Astrocyte of the spinal cord (primary cell): ENCODE results near the gene ANKRD23.
A peak's percentile ranks its signal among the peaks of the same experiment; 100 is the strongest.
"Not testable (repeated sequence)": the region's sequence is repeated elsewhere in the genome, so short reads cannot be mapped to it uniquely, and the experiment has no call there.

Source experiments
- DNase-seq: peaks from one replicate; pipeline ENCODE4 v3.0.0; 2011; ENCODE audit warnings: low read depth, low spot score
- H3K4me3 ChIP-seq: 2 replicates; pipeline ENCODE4 v1.5.1; 2011; ENCODE audit warnings: low read depth, mild to moderate bottlenecking, low read length, moderate library complexity
- in situ Hi-C: cut with HindIII; loops from 2 replicates; pipeline ENCODE4 v1.10.0; 2017; ENCODE audit warnings: low sequenced_read_pairs
- TF ChIP-seq, protein P1 (sequence below): IDR thresholded peaks from 2 replicates; pipeline ENCODE4 v1.5.1; 2012; ENCODE audit warnings: low read depth, mild to moderate bottlenecking, low read length, inconsistent platforms

ANKRD23 gene

GRCh38 chr2:96866986-96867755 lies 23.4 kb upstream of the ANKRD23 start:
- DNase-seq = no peak
- in situ Hi-C loops = no loop called here
- H3K4me3 ChIP-seq = peak overlapping the region; percentile 73
- TF ChIP-seq, protein P1, sequence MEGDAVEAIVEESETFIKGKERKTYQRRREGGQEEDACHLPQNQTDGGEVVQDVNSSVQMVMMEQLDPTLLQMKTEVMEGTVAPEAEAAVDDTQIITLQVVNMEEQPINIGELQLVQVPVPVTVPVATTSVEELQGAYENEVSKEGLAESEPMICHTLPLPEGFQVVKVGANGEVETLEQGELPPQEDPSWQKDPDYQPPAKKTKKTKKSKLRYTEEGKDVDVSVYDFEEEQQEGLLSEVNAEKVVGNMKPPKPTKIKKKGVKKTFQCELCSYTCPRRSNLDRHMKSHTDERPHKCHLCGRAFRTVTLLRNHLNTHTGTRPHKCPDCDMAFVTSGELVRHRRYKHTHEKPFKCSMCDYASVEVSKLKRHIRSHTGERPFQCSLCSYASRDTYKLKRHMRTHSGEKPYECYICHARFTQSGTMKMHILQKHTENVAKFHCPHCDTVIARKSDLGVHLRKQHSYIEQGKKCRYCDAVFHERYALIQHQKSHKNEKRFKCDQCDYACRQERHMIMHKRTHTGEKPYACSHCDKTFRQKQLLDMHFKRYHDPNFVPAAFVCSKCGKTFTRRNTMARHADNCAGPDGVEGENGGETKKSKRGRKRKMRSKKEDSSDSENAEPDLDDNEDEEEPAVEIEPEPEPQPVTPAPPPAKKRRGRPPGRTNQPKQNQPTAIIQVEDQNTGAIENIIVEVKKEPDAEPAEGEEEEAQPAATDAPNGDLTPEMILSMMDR = no peak

DNA sequence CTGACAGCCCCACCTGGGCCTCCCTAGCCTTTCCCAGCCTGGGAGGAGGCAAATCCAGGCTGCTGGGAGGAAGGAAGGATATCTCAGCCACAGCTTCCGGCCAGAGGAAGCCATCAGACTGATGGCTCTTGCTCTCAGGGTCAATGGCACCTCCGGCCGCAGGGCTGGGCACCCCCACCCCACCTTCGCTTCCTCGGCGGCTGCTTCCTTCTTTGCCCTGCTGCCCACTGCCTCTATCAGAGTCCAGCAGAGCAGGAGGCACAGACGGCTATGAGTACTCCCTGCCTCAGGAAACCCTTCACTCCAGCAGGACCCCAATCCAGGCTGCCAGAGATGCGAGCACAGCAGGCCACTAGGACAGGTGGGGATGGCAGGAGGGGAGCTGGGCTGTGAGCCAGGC lies 22.8 kb upstream of the ANKRD23 start:
- TF ChIP-seq, protein P1 = no peak
- no peak overlapping the region for H3K4me3 ChIP-seq

DNA sequence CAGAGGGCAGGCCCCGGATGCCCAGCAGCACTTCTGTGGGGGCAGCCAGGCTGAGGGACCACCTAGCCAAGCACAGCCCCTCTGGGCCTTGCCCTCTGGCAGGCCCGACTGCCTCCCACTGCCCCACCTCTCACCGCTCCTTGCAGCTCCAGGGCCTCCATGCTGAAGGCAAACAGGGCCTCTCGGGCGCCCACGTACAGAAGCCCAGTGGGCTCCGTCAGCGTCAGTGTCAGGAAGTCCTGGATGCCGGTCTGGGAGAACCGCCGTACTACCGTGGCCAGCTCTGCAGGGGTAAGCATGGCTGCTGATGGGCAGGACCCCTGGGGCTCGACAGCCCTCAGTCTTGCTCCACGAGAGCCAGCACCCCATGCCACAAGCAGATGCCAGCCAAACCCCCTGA lies 22.3 kb upstream of the ANKRD23 start:
- no peak for DNase-seq
- in situ Hi-C loops = no loop called here
- no peak overlapping the region for H3K4me3 ChIP-seq
- TF ChIP-seq, protein P1 = no peak

More for the DNA sequence above, 22.8 kb upstream of the ANKRD23 start:
- DNase-seq = no peak
- in situ Hi-C loops = no loop called here

DNA sequence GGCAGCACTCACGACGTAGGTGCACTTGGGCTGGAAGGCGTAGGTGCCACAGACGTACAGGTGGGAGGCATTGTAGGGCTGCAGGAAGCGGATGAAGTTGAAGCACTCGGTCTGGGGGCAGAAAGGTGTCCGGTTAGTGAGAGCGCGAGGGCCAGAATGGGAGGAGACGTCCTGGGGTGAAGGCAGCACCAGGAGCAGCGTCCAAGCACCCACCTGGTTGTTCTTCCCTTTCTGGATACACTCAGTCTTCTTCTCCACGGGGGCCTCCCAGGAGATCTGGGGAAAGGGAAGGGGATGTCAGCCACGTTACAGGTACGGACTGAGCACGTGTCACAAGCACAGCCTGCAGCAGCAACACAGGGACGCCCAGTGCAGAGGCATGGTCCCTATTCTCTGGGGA lies 21.8 kb upstream of the ANKRD23 start:
- no peak for DNase-seq
- TF ChIP-seq, protein P1 = no peak
- no peak overlapping the region for H3K4me3 ChIP-seq
- in situ Hi-C loops = no loop called here

GRCh38 chr2:96864343-96865091 lies 20.7 kb upstream of the ANKRD23 start:
- no peak overlapping the region for H3K4me3 ChIP-seq
- no peak for DNase-seq
- TF ChIP-seq, protein P1 = no peak
- in situ Hi-C loops = no loop called here

- H3K4me3 ChIP-seq = no peak overlapping the region
- TF ChIP-seq, protein P1 = no peak
- no peak for DNase-seq
- in situ Hi-C loops = no loop called here
Observed at GRCh38 chr2:96863575-96864342, 19.9 kb upstream of the ANKRD23 start.

GRCh38 chr2:96863056-96863455 lies 19.2 kb upstream of the ANKRD23 start:
- in situ Hi-C loops, DNase-seq, H3K4me3 ChIP-seq: not testable (repeated sequence)
